ENCODE results near the gene XCR1.

The XCR1 gene

GRCh38 chr3:46027736-46028397 lies 584 bp upstream of the XCR1 start:
- DNase-seq (ENCODE audit: extremely low read depth, low read depth), result no peak
- no peak for TF ChIP-seq CTCF (IDR thresholded peaks at IDR 0.05; ENCODE audit: low read depth, low read length, missing control alignments)

GRCh38 chr3:46025139-46025538 lies 2.1 kb downstream of the XCR1 start:
- no peak for TF ChIP-seq CTCF (IDR thresholded peaks at IDR 0.05; ENCODE audit: low read depth, low read length, missing control alignments)
- no peak for DNase-seq (ENCODE audit: extremely low read depth, low read depth)

More at GRCh38 chr3:46027736-46028397, 584 bp upstream of the XCR1 start:
- H3K4me3 ChIP-seq (replicated peaks; ENCODE audit: low read depth, low read length), result no peak overlapping the region

GRCh38 chr3:46024131-46024530 lies 3.2 kb downstream of the XCR1 start:
- DNase-seq (ENCODE audit: extremely low read depth, low read depth), result no peak
- TF ChIP-seq CTCF (IDR thresholded peaks at IDR 0.05; ENCODE audit: low read depth, low read length, missing control alignments), result no peak
- no peak overlapping the region for H3K4me3 ChIP-seq (replicated peaks; ENCODE audit: low read depth, low read length)

More at GRCh38 chr3:46025139-46025538, 2.1 kb downstream of the XCR1 start:
- H3K4me3 ChIP-seq (replicated peaks; ENCODE audit: low read depth, low read length), result no peak overlapping the region

- DNase-seq (ENCODE audit: extremely low read depth, low read depth), result no peak
- no peak for TF ChIP-seq CTCF (IDR thresholded peaks at IDR 0.05; ENCODE audit: low read depth, low read length, missing control alignments)
- H3K4me3 ChIP-seq (replicated peaks; ENCODE audit: low read depth, low read length), result no peak overlapping the region
Observed at GRCh38 chr3:46022909-46023785, 4.1 kb downstream of the XCR1 start.

GRCh38 chr3:46021516-46021915 lies 5.8 kb downstream of the XCR1 start:
- DNase-seq (ENCODE audit: extremely low read depth, low read depth), result no peak
- no peak for TF ChIP-seq CTCF (IDR thresholded peaks at IDR 0.05; ENCODE audit: low read depth, low read length, missing control alignments)
- no peak overlapping the region for H3K4me3 ChIP-seq (replicated peaks; ENCODE audit: low read depth, low read length)

- no peak overlapping the region for H3K4me3 ChIP-seq (replicated peaks; ENCODE audit: low read depth, low read length)
- TF ChIP-seq CTCF (IDR thresholded peaks at IDR 0.05; ENCODE audit: low read depth, low read length, missing control alignments), result no peak
- DNase-seq (ENCODE audit: extremely low read depth, low read depth), result no peak
Observed at GRCh38 chr3:46020766-46021510, 6.3 kb downstream of the XCR1 start.

Measured in HFF-Myc (cell line).